NCI-H2171 treated with DMSO at 0.1 percent for 48 hours (cell line): Measurements from ENCODE around the gene SLC13A4.
"Not testable (repeated sequence)": the region's sequence is repeated elsewhere in the genome, so short reads cannot be mapped to it uniquely, and the experiment has no call there.

Source experiments
- DNase-seq: peaks from one replicate; lab custom pipeline; 2025; lab: John Stamatoyannopoulos, UW

The SLC13A4 gene

GRCh38 chr7:135662123-135662372 is 65.9 kb downstream of the SLC13A4 start:
- DNase-seq: no peak

GRCh38 chr7:135661311-135662122 is 66.5 kb downstream of the SLC13A4 start:
- DNase-seq: peak; percentile 69

- DNase-seq: no peak
Observed at GRCh38 chr7:135659159-135659846, 68.7 kb downstream of the SLC13A4 start.

- no peak for DNase-seq
Observed at GRCh38 chr7:135658564-135658963, 69.4 kb downstream of the SLC13A4 start.

- DNase-seq: no peak
Observed at GRCh38 chr7:135653340-135654080, 74.5 kb downstream of the SLC13A4 start.

- no peak for DNase-seq
Observed at GRCh38 chr7:135650831-135651573, 77.0 kb downstream of the SLC13A4 start.

GRCh38 chr7:135648235-135648634 is 79.8 kb downstream of the SLC13A4 start:
- DNase-seq: no peak

- DNase-seq: no peak
Observed at GRCh38 chr7:135647755-135648154, 80.2 kb downstream of the SLC13A4 start.

- peak; percentile 56 for DNase-seq
Observed at GRCh38 chr7:135645296-135645904, 82.6 kb downstream of the SLC13A4 start.

GRCh38 chr7:135644729-135645128 is 83.3 kb downstream of the SLC13A4 start:
- DNase-seq: no peak

- no peak for DNase-seq
Observed at GRCh38 chr7:135644154-135644553, 83.8 kb downstream of the SLC13A4 start.

GRCh38 chr7:135639690-135640089 is 88.3 kb downstream of the SLC13A4 start:
- not testable (repeated sequence) for DNase-seq

- no peak for DNase-seq
Observed at GRCh38 chr7:135634191-135634878, 93.7 kb downstream of the SLC13A4 start.
